Measurements from ENCODE around the gene OPALIN. TPM values are rescaled to one million over a fixed set of nuclear protein-coding genes. Genes with fewer than 3 reads are reported as not detected.

OPALIN gene
- total and polyA plus RNA-seq, 10 of the 15 experiments (the other 5 are each of a cell fraction or from before 2014, with no cell fraction given), result not detected

DNA sequence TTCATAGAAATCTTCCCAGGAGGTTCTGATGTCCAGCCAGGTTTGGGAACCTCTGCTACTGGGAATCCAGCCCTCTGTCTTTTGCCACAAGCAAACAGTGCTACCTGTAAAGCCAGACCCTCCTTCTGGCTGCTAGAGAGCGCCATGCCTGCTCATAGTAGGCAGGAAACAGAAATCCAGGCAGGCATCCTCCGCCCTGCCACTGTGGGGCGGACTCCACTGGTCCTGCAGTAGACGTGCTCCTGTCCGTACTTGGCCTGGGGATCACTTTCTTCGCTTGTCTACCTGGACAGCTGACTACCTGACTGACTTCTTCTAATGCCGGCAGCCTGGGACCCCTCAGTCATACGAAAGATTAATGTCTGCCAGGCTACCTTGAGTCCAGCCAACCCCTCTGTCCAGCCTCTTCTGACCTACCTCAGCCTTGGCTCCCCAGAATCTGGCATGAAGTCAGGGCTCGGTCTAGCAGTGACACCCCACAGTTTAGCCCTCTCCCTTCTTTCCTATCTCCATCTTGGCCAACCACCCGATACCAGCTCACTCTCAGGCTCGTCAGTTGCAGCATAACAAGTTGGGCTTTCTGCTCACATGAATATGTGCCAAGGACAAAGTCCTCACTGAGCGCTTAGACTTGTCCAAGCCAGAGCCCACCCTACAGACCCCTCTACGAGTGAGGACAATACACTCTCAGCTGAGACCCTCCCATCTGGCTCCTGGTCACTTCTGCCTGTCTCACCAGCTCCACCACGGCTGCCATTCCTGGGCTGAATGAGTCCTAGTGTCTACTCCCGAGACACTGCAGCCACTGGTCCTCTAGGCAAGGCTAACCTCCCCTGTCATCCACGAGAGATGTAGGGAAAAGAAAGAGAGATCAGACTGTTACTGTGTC, 43.9 kb upstream of the OPALIN start (continued):
- TF ChIP-seq, protein P1, sequence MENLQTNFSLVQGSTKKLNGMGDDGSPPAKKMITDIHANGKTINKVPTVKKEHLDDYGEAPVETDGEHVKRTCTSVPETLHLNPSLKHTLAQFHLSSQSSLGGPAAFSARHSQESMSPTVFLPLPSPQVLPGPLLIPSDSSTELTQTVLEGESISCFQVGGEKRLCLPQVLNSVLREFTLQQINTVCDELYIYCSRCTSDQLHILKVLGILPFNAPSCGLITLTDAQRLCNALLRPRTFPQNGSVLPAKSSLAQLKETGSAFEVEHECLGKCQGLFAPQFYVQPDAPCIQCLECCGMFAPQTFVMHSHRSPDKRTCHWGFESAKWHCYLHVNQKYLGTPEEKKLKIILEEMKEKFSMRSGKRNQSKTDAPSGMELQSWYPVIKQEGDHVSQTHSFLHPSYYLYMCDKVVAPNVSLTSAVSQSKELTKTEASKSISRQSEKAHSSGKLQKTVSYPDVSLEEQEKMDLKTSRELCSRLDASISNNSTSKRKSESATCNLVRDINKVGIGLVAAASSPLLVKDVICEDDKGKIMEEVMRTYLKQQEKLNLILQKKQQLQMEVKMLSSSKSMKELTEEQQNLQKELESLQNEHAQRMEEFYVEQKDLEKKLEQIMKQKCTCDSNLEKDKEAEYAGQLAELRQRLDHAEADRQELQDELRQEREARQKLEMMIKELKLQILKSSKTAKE (IDR thresholded peaks at IDR 0.05; ENCODE audit: low read depth, poor library complexity, severe bottlenecking), result no peak
- TF ChIP-seq BCL11A (IDR thresholded peaks at IDR 0.05; ENCODE audit: low read depth, low read length) (no peak), NR2F1 (conservative IDR thresholded peaks at IDR 0.05) (no peak), NFIC (IDR thresholded peaks at IDR 0.05; ENCODE audit: low read depth, low read length) (no peak), SMAD5 (IDR thresholded peaks at IDR 0.05; ENCODE audit: low read depth) (no peak), ZNF24 (IDR thresholded peaks at IDR 0.05) (no peak)

DNA sequence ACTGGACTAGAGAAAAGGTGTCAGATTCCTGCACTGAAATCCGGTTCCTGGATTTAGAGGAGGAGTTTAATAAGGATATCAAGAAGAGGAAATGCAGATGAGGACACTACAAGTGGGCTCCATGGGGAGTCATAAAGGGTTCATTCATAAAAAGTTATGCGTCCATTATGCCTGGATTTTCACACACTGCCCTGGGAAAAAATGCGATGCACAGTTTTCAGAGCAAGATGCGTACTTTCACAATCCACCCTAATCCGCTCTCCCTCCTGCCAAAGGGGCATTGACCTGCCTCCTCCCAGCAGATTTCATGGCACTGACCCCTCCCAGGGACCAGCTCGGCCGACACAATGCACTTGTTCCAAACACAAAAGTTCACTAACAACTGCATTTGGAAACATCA, 42.2 kb upstream of the OPALIN start:
- POLR2A ChIA-PET, result no interaction called here
- ATAC-seq, result no peak
- 45% methylated on average over 7 of the region's 7 CpGs for WGBS (ENCODE audit: insufficient coverage, insufficient replicate concordance, low lambda C conversion rate, missing lambda C conversion rate)
- H2AFZ ChIP-seq (ENCODE audit: control insufficient read depth, low read depth, low read length), result no peak overlapping the region
- H3K4me3 ChIP-seq, result no peak overlapping the region
- SMC1A ChIA-PET (ENCODE audit: uncharacterized antibody, unreplicated experiment), result no interaction called here
- no peak overlapping the region for H3K27ac ChIP-seq (ENCODE audit: control insufficient read depth, insufficient read depth)
- no TSS peak for BruUV-seq (replicated peaks)
- in situ Hi-C loops (cut with MboI), result loop anchor here (5.0 kb wide), 1 partner anchor 1296 kb away; no protein-coding TSS in a partner anchor
- no peaks in the 10 kb centered on the region for H4K20me1 ChIP-seq (ENCODE audit: control insufficient read depth, insufficient read depth)
- no peaks in the 10 kb centered on the region for H3K79me2 ChIP-seq (ENCODE audit: control insufficient read depth, insufficient read depth, low read length)
- peaks cover 3 to 4% of the 10 kb centered on the region in 2 experiments; a peak in 3 of 4 replicates for H3K27me3 ChIP-seq (replicated peaks in 1 of 2; ENCODE audit: control insufficient read depth in 2 of 2, insufficient read depth in 2 of 2, low read length in 1 of 2)
- H3K9ac ChIP-seq (ENCODE audit: control insufficient read depth, insufficient read depth, low read length), result no peak overlapping the region
- RAD21 ChIA-PET (ENCODE audit: unreplicated experiment), result interaction anchor here (0.7 kb wide), 1 partner anchor 155 kb away, joined by 3 read pairs; no protein-coding TSS in a partner anchor
- H3K36me3 ChIP-seq (ENCODE audit: control insufficient read depth in 2 of 2, insufficient read depth in 2 of 2, low read length in 1 of 2), result no peaks in the 10 kb centered on the region
- DNase-seq (ENCODE audit: low read depth, low spot score), result no peak
- no peak for FAIRE-seq
- no peaks in the 10 kb centered on the region for H3K4me1 ChIP-seq (ENCODE audit: control insufficient read depth, insufficient read depth, low read length)
- no peaks in the 10 kb centered on the region for H3K9me3 ChIP-seq (replicated peaks; ENCODE audit: control insufficient read depth, insufficient read depth, low read length)
- H3K4me2 ChIP-seq (ENCODE audit: control insufficient read depth, insufficient read depth), result no peak overlapping the region
- CTCF ChIA-PET, result no interaction called here
- intact Hi-C loops (cut with micrococcal nuclease; ENCODE audit: unreplicated experiment), result no loop called here
- TF ChIP-seq NFYA (IDR thresholded peaks at IDR 0.05; ENCODE audit: borderline replicate concordance, low read depth, low read length) (no peak), ZZZ3 (IDR thresholded peaks at IDR 0.05; ENCODE audit: control insufficient read depth, insufficient read length, low read depth) (no peak), HDAC6 (IDR thresholded peaks at IDR 0.05; ENCODE audit: unreplicated experiment) (no peak), POLR2AphosphoS5 (IDR thresholded peaks at IDR 0.05; ENCODE audit: low read length) (no peak), FOXK2 (IDR thresholded peaks at IDR 0.05) (no peak), TCF12 (IDR thresholded peaks at IDR 0.05; ENCODE audit: low read depth, low read length) (no peak)
- TF ChIP-seq, protein P2, sequence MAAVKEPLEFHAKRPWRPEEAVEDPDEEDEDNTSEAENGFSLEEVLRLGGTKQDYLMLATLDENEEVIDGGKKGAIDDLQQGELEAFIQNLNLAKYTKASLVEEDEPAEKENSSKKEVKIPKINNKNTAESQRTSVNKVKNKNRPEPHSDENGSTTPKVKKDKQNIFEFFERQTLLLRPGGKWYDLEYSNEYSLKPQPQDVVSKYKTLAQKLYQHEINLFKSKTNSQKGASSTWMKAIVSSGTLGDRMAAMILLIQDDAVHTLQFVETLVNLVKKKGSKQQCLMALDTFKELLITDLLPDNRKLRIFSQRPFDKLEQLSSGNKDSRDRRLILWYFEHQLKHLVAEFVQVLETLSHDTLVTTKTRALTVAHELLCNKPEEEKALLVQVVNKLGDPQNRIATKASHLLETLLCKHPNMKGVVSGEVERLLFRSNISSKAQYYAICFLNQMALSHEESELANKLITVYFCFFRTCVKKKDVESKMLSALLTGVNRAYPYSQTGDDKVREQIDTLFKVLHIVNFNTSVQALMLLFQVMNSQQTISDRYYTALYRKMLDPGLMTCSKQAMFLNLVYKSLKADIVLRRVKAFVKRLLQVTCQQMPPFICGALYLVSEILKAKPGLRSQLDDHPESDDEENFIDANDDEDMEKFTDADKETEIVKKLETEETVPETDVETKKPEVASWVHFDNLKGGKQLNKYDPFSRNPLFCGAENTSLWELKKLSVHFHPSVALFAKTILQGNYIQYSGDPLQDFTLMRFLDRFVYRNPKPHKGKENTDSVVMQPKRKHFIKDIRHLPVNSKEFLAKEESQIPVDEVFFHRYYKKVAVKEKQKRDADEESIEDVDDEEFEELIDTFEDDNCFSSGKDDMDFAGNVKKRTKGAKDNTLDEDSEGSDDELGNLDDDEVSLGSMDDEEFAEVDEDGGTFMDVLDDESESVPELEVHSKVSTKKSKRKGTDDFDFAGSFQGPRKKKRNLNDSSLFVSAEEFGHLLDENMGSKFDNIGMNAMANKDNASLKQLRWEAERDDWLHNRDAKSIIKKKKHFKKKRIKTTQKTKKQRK (IDR thresholded peaks at IDR 0.05; ENCODE audit: low read depth, low read length), result no peak

Data from GM12878 (cell line).